Small intestine (tissue), 7 donors: ENCODE results near the gene CPXM2. TPM values are rescaled to one million over a fixed set of nuclear protein-coding genes. Genes with fewer than 3 reads are reported as not detected.
A peak's percentile ranks its signal among the peaks of the same experiment; 100 is the strongest.

Source experiments
- DNase-seq, 2 donors: peaks; one replicate each; pipeline versions ENCODE4 v3.0.0 to v3.0.0-alpha.2; 2013
- FAIRE-seq: peaks from 2 replicates; lab custom pipeline; 2012; peaks lifted over from hg19 to GRCh38; lab: Jason Lieb, UNC
- H3K27ac ChIP-seq, 3 donors: one replicate each; pipeline ENCODE4 v1.5.1; 2013; ENCODE audit warnings: low read length in 2 of 3, mild to moderate bottlenecking in 2 of 3, control low read depth in 1 of 3, inconsistent platforms in 1 of 3, low read depth in 1 of 3, moderate library complexity in 1 of 3
- H3K27me3 ChIP-seq, 3 donors: one replicate each; pipeline ENCODE4 v1.6.1; 2013; ENCODE audit warnings: low read length in 3 of 3, inconsistent platforms in 1 of 3; ENCODE audit not compliant: control insufficient read depth in 3 of 3, insufficient read depth in 3 of 3
- H3K36me3 ChIP-seq, 3 donors: one replicate each; pipeline ENCODE4 v1.6.1; 2013; ENCODE audit warnings: low read length in 3 of 3, inconsistent platforms in 1 of 3, low read depth in 1 of 3, mild to moderate bottlenecking in 1 of 3, moderate library complexity in 1 of 3; ENCODE audit not compliant: control insufficient read depth in 3 of 3, insufficient read depth in 2 of 3
- H3K4me1 ChIP-seq, 3 donors: one replicate each; pipeline ENCODE4 v1.6.1; 2013; ENCODE audit warnings: low read length in 2 of 3, inconsistent platforms in 1 of 3, low read depth in 1 of 3, mild to moderate bottlenecking in 1 of 3, moderate library complexity in 1 of 3; ENCODE audit not compliant: control insufficient read depth in 3 of 3, insufficient read depth in 2 of 3
- H3K4me3 ChIP-seq, 3 donors: one replicate each; pipeline ENCODE4 v1.5.1; 2013; ENCODE audit warnings: low read length in 3 of 3, control low read depth in 1 of 3, inconsistent platforms in 1 of 3, low read depth in 1 of 3, mild to moderate bottlenecking in 1 of 3, moderate library complexity in 1 of 3
- H3K9me3 ChIP-seq, 2 donors: one replicate each; pipeline ENCODE4 v1.6.1; 2013; ENCODE audit warnings: low read depth in 1 of 2, low read length in 1 of 2; ENCODE audit not compliant: control insufficient read depth in 2 of 2, insufficient read depth in 1 of 2
- WGBS, 3 donors: extraction: QIAGEN DNeasy Blood & Tissue Kit; methylation state at CpG; one replicate each; pipeline ENCODE4 v1.1.7; 2013; 5-methylcytosine and 5-hydroxymethylcytosine counted together
- polyA plus RNA-seq, 4 donors: library from polyadenylated mRNA; stranded (reverse) in 3 of 4; unstranded in 1 of 4; fragments of 200-250 nt in 3 of 4; fragments of 120-200 nt in 1 of 4; gene quantifications; one replicate each; pipeline versions ENCODE4 v1.2.1 to v1.2.3, GENCODE V29; 2013
- donor health status: healthy with polysubstance abuse.
- donor health status: control.
- donor health status: control.
- donor health status: Bipolar disorder and iron deficiency.
- donor health status: healthy.

The CPXM2 gene
- polyA plus RNA-seq, 4 donors, result 0.89 to 55.7 (median 3.6) TPM

DNA sequence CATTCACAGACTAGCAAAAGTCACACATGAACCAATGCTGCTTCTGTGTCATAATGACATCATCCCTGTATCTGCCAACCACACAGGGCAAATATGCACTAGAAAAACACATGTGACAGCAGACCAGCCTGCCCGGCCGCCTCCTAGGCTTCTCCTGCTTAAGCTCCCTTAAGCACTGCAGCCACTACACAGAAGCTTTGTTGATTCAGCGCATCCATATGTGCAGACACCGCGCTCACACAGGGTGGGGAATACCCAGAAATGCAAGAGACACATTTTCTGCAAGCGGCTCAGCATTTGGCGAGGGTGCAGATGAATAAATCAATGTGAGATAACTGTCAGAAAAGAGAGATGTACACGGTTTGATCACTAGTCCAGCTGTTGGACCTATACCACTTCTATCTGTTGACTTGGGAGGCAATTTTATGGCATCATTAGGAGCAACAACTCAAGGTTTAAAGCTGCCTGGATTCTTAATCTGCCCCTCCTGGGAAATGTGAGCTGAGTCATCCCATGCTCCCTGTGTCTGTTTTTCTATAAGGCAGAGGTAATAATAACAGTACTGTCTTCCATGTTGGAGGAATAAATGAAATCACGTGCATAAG lies 33.4 kb downstream of the CPXM2 start:
- H3K36me3 ChIP-seq, result peaks cover 0 to 64% (median 0%) of the 10 kb centered on the region in 3 donors
- no peak for FAIRE-seq
- H3K4me1 ChIP-seq, result peaks cover 0 to 35% (median 11%) of the 10 kb centered on the region in 3 donors
- peak; percentile 68 to 73 for DNase-seq
- no peaks in the 10 kb centered on the region for H3K27me3 ChIP-seq
- WGBS, 3 donors, result 46 to 56% (median 55%) methylated on average over 9 of the region's 9 CpGs
- H3K4me3 ChIP-seq, result no peak overlapping the region
- H3K9me3 ChIP-seq, result no peaks in the 10 kb centered on the region
- peak overlapping the region in 1 of 3 donors; percentile 64 for H3K27ac ChIP-seq

DNA sequence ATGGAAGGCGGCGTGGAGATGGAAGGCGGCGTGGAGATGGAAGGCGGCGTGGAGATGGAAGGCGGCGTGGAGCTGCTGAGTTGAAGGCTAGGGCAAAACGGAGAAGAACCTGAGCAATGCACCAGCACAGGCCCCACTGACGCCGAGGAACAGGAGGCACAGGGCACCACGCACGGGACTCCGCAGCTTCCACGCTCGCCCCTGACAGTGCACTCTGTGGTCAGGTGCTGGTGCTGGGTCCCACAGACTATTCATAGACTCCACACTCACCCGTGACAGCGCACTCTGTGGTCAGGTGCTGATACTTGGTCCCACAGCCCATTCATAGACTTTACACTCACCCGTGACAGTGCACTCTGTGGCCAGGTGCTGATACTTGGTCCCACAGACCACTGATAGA lies 34.0 kb downstream of the CPXM2 start:
- no peaks in the 10 kb centered on the region for H3K9me3 ChIP-seq
- peaks cover 0 to 65% (median 0%) of the 10 kb centered on the region in 3 donors for H3K36me3 ChIP-seq
- peak overlapping the region in 1 of 3 donors; percentile 64 for H3K27ac ChIP-seq
- no peaks in the 10 kb centered on the region for H3K27me3 ChIP-seq
- H3K4me3 ChIP-seq, result no peak overlapping the region
- H3K4me1 ChIP-seq, result peaks cover 0 to 35% (median 11%) of the 10 kb centered on the region in 3 donors
- 91 to 95% (median 94%) methylated on average over 19 of the region's 19 CpGs for whole genome bisulfite sequencing, 3 donors
- no peak for DNase-seq
- FAIRE-seq, result no peak

GRCh38 chr10:123855008-123855684 lies 36.5 kb downstream of the CPXM2 start:
- FAIRE-seq, result no peak
- no peak overlapping the region for H3K4me3 ChIP-seq
- no peak for DNase-seq
- H3K27ac ChIP-seq, result no peak overlapping the region
- H3K9me3 ChIP-seq, result no peaks in the 10 kb centered on the region
- no peaks in the 10 kb centered on the region for H3K27me3 ChIP-seq
- H3K4me1 ChIP-seq, result peaks cover 0 to 29% (median 9%) of the 10 kb centered on the region in 3 donors
- 50 to 63% (median 61%) methylated on average over 7 of the region's 7 CpGs for WGBS, 3 donors
- peaks cover 0 to 44% (median 0%) of the 10 kb centered on the region in 3 donors for H3K36me3 ChIP-seq

DNA sequence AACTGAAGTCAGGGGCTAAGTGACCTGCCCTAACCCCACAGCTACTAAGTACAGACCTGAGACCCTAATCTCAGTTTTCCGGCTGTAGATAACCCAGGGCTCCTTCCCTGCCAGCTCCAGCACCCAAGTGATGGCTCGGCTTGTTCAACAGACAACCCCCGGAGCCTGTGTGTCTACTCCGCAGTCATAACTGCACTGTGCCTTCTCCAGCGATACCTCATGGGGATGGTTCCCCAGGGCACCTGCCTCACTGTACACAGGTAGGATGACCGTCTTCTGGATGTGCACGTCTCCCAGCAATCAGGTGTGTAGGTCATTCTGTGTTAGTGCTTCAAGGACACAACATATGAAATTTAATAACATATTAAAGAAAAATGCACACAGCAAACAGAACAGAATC lies 37.1 kb downstream of the CPXM2 start:
- Histone ChIP-seq H3K27ac (no peak overlapping the region), H3K36me3 (peaks cover 0 to 40% (median 0%) of the 10 kb centered on the region in 3 donors), H3K4me1 (peaks cover 0 to 31% (median 6%) of the 10 kb centered on the region in 3 donors), H3K4me3 (no peak overlapping the region), H3K27me3 (no peaks in the 10 kb centered on the region), H3K9me3 (no peaks in the 10 kb centered on the region)
- FAIRE-seq (no peak), DNase-seq (no peak)
- WGBS, 3 donors, result 83 to 89% (median 84%) methylated on average over 7 of the region's 7 CpGs

DNA sequence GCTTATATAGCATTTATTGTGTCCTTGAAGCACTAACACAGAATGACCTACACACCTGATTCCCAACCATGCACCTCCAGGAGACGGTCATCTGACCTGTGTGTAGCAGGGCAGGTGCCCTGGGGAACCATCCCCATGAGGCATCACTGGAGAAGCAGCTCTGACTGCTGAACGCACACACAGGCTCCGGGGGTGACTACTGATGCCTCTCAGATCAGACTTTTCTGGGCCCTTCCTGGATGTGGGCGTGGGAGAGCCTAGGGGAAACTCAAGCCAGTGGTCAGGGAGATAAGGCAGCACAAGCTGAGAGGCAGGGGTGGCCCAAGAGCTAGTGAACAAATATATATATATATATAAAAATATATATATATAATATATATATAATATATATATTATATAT lies 37.6 kb downstream of the CPXM2 start:
- Histone ChIP-seq H3K4me1 (peaks cover 0 to 34% (median 3%) of the 10 kb centered on the region in 3 donors), H3K9me3 (no peaks in the 10 kb centered on the region), H3K36me3 (peaks cover 0 to 36% (median 0%) of the 10 kb centered on the region in 3 donors), H3K4me3 (no peak overlapping the region), H3K27me3 (no peaks in the 10 kb centered on the region), H3K27ac (no peak overlapping the region)
- DNase-seq (no peak), FAIRE-seq (no peak)
- WGBS, 3 donors, result 75 to 84% (median 75%) methylated on average over 4 of the region's 4 CpGs

DNA sequence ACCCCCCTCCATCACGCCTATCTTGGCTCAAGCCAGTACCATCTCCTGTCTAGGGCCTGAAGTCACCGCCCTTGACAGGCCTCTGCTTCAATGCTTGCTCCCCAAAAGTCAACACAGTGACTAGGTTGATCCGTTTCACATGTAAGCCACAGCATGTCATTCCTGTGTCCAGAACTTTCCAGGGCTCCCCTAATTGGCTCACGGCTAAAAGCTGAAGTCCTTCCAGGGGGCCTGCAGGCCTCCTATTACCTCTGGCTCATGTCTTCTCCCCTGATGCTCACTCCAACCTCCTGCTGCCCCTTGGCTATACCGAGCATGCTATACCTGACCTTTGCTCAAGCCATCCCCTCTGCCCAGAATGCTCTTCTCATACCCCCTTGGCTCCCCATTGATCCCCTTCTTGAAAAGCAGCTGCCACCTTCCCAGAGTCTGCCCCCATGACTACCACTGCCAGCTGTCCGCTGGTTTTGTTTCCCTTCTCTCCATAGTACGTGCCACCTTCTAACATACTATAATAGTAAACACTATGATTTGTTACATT lies 39.1 kb downstream of the CPXM2 start:
- Histone ChIP-seq H3K27me3 (no peaks in the 10 kb centered on the region), H3K4me3 (no peak overlapping the region), H3K4me1 (peaks cover 0 to 19% (median 0%) of the 10 kb centered on the region in 3 donors), H3K9me3 (no peaks in the 10 kb centered on the region), H3K36me3 (peaks cover 0 to 28% (median 0%) of the 10 kb centered on the region in 3 donors), H3K27ac (no peak overlapping the region)
- WGBS, 3 donors, result 83 to 88% (median 85%) methylated on average over 7 of the region's 7 CpGs
- DNase-seq (no peak), FAIRE-seq (no peak)

- no peaks in the 10 kb centered on the region for H3K27me3 ChIP-seq
- H3K36me3 ChIP-seq, result peaks cover 0 to 7% (median 0%) of the 10 kb centered on the region in 3 donors
- H3K4me1 ChIP-seq, result peaks cover 0 to 6% (median 0%) of the 10 kb centered on the region in 3 donors
- peak; percentile 61 to 62 for DNase-seq
- peak overlapping the region in 1 of 3 donors; percentile 72 for H3K27ac ChIP-seq
- FAIRE-seq, result no peak
- H3K9me3 ChIP-seq, result no peaks in the 10 kb centered on the region
- no peak overlapping the region for H3K4me3 ChIP-seq
- 9 to 32% (median 19%) methylated on average over 5 of the region's 5 CpGs for WGBS, 3 donors
These were observed 42.8 kb downstream of the CPXM2 start for GRCh38 chr10:123848564-123849457.
